ENCODE data around the gene CHST15.

The CHST15 gene

GRCh38 chr10:124092860-124093773, at the start of gene CHST15:
Gene CHST15 (minus strand): TSS chr10:124093598. CDS start chr10:124046212, 47,386 bp downstream.
- peak; percentile 70 for DNase-seq

GRCh38 chr10:124142960-124143359, 49.6 kb upstream of the CHST15 start:
- peak; percentile 85 for DNase-seq

GRCh38 chr10:124142006-124142739, 48.8 kb upstream of the CHST15 start:
- DNase-seq = peak; percentile 22

GRCh38 chr10:124138883-124139348, 45.5 kb upstream of the CHST15 start:
- no peak for DNase-seq

GRCh38 chr10:124138195-124138882, 44.9 kb upstream of the CHST15 start:
- DNase-seq = no peak

GRCh38 chr10:124134251-124134893, 41.0 kb upstream of the CHST15 start:
- DNase-seq = no peak

GRCh38 chr10:124132876-124133275, 39.5 kb upstream of the CHST15 start:
- DNase-seq = no peak

GRCh38 chr10:124132306-124132705, 38.9 kb upstream of the CHST15 start:
- no peak for DNase-seq

GRCh38 chr10:124131172-124131571, 37.8 kb upstream of the CHST15 start:
- DNase-seq = no peak

- no peak for DNase-seq
Observed at GRCh38 chr10:124130198-124130900, 37.0 kb upstream of the CHST15 start.

GRCh38 chr10:124129471-124129870, 36.1 kb upstream of the CHST15 start:
- peak; percentile 85 for DNase-seq

GRCh38 chr10:124128811-124129145, 35.4 kb upstream of the CHST15 start:
- no peak for DNase-seq

- no peak for DNase-seq
Observed at GRCh38 chr10:124127965-124128810, 34.8 kb upstream of the CHST15 start.

GRCh38 chr10:124127563-124127962, 34.2 kb upstream of the CHST15 start:
- no peak for DNase-seq

- DNase-seq = no peak
Observed at GRCh38 chr10:124126983-124127385, 33.6 kb upstream of the CHST15 start.

GRCh38 chr10:124126145-124126982, 33.0 kb upstream of the CHST15 start:
- peak; percentile 61 for DNase-seq

GRCh38 chr10:124125305-124126116, 32.1 kb upstream of the CHST15 start:
- no peak for DNase-seq

GRCh38 chr10:124124769-124125161, 31.4 kb upstream of the CHST15 start:
- DNase-seq = no peak

- no peak for DNase-seq
Observed at GRCh38 chr10:124124123-124124768, 30.8 kb upstream of the CHST15 start.

Measured in suppressor macrophage treated with lipopolysaccharide for 4 hours (primary cell).